T follicular helper cell (primary cell): Measurements from ENCODE around the gene RMDN2.

Source experiments
- DNase-seq: peaks from one replicate; pipeline ENCODE4 v3.0.0-alpha.2; 2020; ENCODE audit warnings: low read depth
- total RNA-seq, 2 experiments: gene quantifications; one replicate each; lab custom pipeline; 2026; lab: John Stamatoyannopoulos, UW

The RMDN2 gene, protein sequence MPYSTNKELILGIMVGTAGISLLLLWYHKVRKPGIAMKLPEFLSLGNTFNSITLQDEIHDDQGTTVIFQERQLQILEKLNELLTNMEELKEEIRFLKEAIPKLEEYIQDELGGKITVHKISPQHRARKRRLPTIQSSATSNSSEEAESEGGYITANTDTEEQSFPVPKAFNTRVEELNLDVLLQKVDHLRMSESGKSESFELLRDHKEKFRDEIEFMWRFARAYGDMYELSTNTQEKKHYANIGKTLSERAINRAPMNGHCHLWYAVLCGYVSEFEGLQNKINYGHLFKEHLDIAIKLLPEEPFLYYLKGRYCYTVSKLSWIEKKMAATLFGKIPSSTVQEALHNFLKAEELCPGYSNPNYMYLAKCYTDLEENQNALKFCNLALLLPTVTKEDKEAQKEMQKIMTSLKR
- 5.0 to 5.3 reads per million in 2 experiments for total RNA-seq

DNA sequence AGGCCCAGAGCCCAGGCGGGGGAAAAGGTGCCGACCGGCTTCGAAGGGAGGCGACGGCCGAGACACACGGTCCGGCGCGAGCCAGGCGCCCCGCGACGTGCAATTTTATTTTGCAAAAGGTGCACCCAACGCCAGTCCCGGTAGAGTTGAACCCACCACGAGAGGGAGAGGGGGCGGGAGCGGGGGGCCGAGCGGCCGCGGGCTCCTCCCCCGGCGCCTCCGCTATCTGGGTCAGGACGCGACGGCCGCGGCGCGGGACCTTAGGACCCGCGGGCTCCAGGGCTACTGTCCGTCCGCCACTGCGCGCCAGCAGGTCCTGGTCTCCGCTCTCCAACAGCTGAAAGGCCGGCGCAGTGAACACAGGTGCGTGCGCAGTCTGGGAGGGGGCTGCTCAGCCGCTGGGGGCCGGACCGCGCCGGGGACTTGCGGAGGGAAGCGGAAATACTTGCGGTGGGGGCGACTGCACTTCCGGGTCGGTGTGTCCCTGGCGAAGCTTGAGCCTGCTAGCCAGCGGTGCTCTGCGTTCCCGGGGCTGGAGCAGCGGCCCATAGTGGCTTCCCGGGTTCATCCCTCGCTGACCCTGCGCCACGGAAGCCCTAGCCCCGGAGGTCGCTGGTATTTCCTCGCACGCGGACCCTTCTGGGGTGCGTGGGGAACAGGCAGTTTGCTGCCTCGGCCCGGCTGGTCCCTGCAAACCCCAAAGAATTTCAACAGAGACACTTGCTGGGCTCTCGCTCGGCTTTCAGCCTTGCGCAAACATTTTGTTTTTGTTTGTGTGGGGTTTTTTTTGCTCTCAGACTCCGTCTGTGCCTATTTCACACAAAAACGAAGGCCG is at the start of gene RMDN2:
Gene RMDN2 (plus strand): TSS at position 225 of the 835 bp plus-strand sequence. CDS start 3,991 bp downstream, outside the sequence.
- peak; percentile 39 for DNase-seq

DNA sequence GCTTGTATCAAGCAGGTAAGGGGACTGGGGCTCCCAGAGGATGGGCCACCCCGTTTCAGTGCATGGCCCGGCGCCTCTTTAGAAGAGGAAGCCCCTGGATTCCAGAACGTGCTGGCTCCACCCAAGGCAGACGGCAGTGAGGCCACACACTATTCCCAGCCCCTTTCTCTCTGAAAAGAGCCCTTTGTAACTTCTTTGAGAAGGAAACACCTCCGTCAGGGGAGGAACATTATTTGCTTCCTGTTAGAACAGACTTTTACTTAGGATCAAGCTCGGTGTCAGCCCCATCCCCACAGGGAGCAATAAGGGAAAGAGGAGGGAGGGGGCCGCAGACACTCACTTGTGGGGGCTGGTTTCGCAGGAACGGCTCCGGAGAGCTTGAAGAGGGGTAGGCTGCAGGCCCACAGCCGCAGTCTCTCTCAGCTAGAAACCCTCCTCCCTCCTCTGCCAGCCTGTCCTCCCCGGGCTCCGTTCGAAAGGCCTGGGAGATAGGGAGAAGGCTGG is 49.6 kb upstream of the RMDN2 start:
- DNase-seq, result no peak

GRCh38 chr2:37876227-37876626 is 48.9 kb upstream of the RMDN2 start:
- no peak for DNase-seq

DNA sequence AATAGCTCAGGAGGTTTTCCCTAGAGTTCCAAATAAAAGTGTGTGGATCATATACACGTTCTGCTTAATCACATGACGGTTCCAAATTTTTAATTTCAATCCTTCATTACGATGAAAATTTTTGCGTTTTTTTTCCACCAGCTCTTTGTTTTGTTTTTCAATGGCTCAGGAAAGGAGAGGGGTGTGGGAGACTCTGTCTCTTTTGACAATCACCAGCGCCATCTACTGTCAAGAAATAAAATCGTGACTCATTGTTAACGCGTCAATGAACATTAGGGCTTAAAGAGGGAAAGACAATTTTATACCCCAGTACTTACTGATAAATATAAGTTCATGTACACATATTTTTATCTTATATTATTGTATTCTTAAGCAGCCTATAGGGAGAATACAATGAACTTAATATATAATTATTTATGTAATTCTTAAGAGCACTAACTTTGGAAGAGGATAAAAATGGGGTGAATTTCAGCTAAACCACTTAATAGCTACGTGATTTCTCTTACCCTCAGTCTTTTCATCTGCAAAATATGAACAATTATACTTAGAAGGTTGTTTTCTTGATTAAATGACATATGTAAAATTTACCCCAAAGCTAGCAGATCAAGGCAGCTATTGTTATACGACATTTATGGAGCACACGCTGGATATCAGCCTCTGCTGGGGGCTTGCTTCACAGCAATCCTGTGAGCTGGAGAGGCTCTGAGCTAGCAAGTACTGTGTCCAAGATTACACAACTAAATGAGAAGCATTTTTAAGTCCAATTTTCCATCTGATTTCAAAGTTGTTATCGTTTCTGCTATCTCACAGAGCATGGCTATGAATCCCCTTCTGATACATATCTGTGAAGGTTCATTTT is 47.4 kb upstream of the RMDN2 start:
- no peak for DNase-seq

DNA sequence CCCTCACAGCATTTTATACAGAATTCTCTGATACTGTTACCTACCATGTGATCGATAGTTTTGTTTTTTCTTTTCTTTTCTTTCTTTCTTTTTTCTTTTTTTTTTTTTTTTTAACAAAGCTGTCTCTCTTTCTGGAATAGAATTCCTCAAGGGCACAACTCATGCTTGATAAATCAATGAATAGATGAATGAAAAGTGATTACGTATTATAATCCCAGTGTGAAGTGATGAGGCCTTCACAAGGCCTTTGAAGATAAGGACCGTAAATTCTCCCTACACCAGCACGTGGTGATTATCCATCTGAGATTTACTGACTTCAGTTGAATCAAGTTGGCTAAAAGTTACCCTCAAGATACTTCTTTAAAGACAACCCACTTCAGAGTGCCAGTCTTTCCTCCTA is 46.6 kb upstream of the RMDN2 start:
- DNase-seq, result no peak

GRCh38 chr2:37880551-37880950 is 44.5 kb upstream of the RMDN2 start:
- DNase-seq, result no peak

GRCh38 chr2:37881397-37881796 is 43.7 kb upstream of the RMDN2 start:
- no peak for DNase-seq

GRCh38 chr2:37882036-37882435 is 43.1 kb upstream of the RMDN2 start:
- DNase-seq, result no peak

DNA sequence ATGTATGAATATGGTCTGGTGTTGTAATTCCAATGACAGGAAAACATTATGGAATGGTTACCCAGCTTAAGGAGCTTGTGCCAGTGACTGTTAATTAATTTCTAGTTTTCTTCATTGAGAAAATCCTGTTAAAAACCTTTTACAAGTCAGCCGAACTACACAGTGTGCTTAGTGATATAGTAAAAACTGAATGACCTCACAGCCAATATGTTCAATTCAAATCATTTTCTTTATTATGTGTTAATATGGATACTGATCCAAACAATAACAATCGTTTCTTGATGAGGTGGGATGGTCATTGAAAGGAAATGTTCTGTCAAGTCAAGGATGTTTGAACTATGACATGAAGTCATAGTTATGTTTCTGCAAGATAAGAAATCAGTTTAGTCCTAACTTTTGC is 41.6 kb upstream of the RMDN2 start:
- DNase-seq, result no peak

GRCh38 chr2:37885329-37885993 is 39.6 kb upstream of the RMDN2 start:
- no peak for DNase-seq

DNA sequence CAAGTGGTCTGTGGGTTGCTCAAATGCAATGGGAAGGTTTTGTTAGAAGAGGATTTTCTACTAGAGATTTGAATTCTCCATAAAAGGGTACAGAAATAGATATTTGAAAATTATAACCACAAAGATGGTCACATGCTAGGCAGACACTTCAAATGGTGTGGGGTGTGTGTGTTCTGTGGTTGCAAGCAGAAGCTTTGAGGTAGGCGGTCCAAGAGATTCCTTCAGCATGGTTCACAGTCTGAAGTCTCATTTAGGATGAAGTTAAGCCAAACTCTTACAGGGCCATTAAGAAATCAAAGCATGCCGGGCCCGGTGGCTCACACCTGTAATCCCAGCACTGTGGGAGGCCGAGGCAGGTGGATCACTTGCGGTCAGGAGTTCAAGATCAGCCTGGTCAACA is 38.3 kb upstream of the RMDN2 start:
- DNase-seq, result no peak

- no peak for DNase-seq
These were observed 37.8 kb upstream of the RMDN2 start for GRCh38 chr2:37887286-37887685.

DNA sequence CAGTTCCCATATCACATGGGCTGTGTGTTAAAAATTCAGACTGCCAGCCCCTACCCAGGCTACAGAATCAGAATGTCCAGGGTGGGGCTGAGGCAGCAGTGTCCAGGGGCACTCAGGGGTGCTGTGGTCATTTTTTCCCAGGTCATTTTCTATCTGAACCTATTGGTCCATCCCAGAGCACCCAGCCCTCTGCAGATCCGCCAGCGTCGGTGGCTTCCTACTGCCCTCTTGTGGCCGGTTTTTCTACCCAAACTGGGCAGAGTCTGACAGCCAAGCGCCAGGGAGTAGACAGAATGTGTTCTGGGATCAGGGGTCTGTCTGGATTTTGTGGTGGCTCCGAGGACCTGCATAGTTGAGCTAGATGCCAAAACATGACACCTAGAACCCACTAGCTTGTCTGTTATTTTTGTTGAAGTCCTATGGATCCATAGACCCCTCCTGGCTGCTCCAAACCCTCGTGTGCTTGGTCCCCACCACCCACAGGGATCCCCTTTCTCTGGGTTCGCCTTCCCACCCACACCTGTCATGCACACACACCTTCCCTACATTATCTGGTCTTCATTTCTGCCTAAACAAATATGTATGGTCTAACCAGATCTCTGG is 34.1 kb upstream of the RMDN2 start:
- peak; percentile 42 for DNase-seq

- no peak for DNase-seq
These were observed 33.1 kb upstream of the RMDN2 start for GRCh38 chr2:37891846-37892435.

GRCh38 chr2:37892436-37893114 is 32.5 kb upstream of the RMDN2 start:
- no peak for DNase-seq

GRCh38 chr2:37893327-37893726 is 31.8 kb upstream of the RMDN2 start:
- DNase-seq, result no peak

DNA sequence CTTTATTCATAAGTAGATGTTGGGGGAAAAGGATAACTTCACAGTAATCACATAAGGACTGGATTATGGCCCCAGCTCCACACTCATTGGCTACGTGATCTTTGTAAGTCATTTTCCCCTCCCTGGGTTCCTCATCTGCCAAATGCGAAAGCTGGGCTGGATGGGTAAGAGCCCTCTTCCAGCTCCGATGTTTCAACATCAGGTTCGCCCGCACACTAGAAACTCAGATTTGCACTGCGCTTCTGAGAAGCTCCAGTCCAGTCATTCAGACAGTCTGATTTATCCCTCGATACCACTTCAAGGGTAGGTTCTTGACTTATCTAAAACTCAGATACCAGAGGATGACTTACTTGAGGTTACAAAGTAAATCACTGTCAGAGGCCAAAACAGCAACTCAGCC is 31.0 kb upstream of the RMDN2 start:
- DNase-seq, result no peak

DNA sequence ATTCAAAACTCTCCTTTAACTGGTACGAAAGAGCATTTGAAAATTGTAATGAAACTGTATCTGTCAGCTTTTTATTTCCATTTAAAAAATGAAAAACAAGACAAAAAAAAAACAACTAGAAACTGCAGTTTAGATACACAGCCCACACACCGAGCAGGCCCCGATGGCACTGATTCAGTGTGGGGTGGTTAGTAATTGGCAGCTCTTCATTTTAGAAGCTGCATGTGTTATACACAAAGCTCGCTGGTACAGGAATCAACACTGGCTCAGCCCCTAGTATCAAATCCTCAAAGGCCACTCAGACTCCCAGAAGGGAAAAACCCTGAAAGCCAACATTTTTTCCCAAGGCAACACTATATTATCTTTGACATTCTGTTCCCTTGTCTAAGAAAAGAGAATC is 30.5 kb upstream of the RMDN2 start:
- DNase-seq, result no peak

DNA sequence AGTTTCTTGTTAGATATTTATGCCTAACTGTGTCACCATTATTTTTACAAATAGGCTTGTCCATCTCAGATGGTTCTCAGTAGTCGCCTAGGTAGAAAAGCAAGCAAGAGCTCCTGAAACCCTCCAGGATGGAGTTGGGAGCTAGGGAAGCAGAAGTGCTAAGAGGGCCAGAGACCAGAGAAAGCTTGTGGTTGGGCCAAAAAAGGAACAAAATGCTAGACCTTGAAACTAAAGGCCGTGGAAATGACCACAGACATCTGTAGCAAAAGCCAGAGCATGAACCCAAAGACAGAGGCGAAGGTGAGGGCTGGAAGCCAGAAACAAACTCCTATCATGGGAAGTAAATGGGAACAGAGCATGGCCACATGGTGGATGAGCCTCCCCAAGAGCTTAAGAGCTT is 29.9 kb upstream of the RMDN2 start:
- DNase-seq, result no peak

DNA sequence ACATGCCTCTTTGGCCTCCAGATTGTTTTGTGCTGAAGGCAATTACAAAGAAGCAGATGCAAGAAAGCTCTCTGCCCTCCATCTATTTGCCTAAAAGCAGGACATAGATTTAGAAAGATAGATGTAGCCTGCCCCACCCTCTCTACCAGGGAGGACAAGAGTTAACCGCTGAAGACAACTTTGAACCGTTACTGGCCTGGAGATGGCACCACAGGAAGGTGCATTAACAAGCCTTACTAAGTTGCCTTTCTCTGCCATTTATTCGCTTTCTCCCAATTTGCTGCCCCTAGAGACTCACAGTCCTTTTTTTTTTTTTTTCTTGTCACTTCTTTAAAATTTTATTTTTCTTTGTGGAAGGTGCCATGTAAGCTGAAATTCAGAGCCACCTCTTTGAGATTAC is 28.8 kb upstream of the RMDN2 start:
- no peak for DNase-seq
